NCI-H446 treated with DMSO at 0.1 percent for 48 hours (cell line): ENCODE results near the gene HBB.

Experiments used
- DNase-seq: peaks from one replicate; lab custom pipeline; 2025; lab: John Stamatoyannopoulos, UW

Gene HBB

GRCh38 chr11:5227681-5228080 lies 810 bp upstream of the HBB start:
- no peak for DNase-seq

GRCh38 chr11:5225480-5225871 lies 1.4 kb downstream of the HBB start:
- DNase-seq = no peak

- no peak for DNase-seq
Measured at GRCh38 chr11:5224538-5225479, 2.1 kb downstream of the HBB start.

GRCh38 chr11:5223686-5224085 lies 3.2 kb downstream of the HBB start:
- DNase-seq = no peak

GRCh38 chr11:5223146-5223545 lies 3.7 kb downstream of the HBB start:
- no peak for DNase-seq

- DNase-seq = no peak
Measured at GRCh38 chr11:5210376-5210885, 16.4 kb downstream of the HBB start.

GRCh38 chr11:5204787-5205186 lies 22.1 kb downstream of the HBB start:
- DNase-seq = no peak

GRCh38 chr11:5203366-5203765 lies 23.5 kb downstream of the HBB start:
- DNase-seq = no peak

- DNase-seq = no peak
Measured at GRCh38 chr11:5200582-5200981, 26.3 kb downstream of the HBB start, which contains the start of gene OR51V1. Gene OR51V1, minus strand, starts transcription at chr11:5200682. Its CDS starts 0 bp downstream, at chr11:5200682.

- no peak for DNase-seq
Measured at GRCh38 chr11:5198285-5198684, 28.6 kb downstream of the HBB start.

- DNase-seq = no peak
Measured at GRCh38 chr11:5197536-5197935, 29.3 kb downstream of the HBB start.

- no peak for DNase-seq
Measured at GRCh38 chr11:5196731-5197130, 30.1 kb downstream of the HBB start.

GRCh38 chr11:5196067-5196466 lies 30.8 kb downstream of the HBB start:
- no peak for DNase-seq

GRCh38 chr11:5192738-5193137 lies 34.1 kb downstream of the HBB start:
- DNase-seq = no peak

GRCh38 chr11:5188201-5188600 lies 38.7 kb downstream of the HBB start:
- no peak for DNase-seq

GRCh38 chr11:5178046-5178837 lies 48.6 kb downstream of the HBB start:
- no peak for DNase-seq
